IMR-90 (cell line): ENCODE data around the gene ANO9.

Experiments
- BHLHE40 ChIP-seq: fragments of 150-350 bp; IDR thresholded peaks from 2 replicates; pipeline ENCODE4 v1.6.1; 2016; ENCODE audit warnings: mild to moderate bottlenecking, low read depth, low read length
- USF2 ChIP-seq: fragments of 150-350 bp; IDR thresholded peaks from 2 replicates; pipeline ENCODE4 v1.6.1; 2017; ENCODE audit warnings: mild to moderate bottlenecking, antibody characterized with exemption, low read length, low read depth
- TF ChIP-seq, protein P1 (sequence below): conservative IDR thresholded peaks from 2 replicates; pipeline ENCODE4 v1.5.1; 2012; ENCODE audit warnings: mild to moderate bottlenecking, low read depth, low read length, improper control_type of control experiment

- TF ChIP-seq, protein P1, sequence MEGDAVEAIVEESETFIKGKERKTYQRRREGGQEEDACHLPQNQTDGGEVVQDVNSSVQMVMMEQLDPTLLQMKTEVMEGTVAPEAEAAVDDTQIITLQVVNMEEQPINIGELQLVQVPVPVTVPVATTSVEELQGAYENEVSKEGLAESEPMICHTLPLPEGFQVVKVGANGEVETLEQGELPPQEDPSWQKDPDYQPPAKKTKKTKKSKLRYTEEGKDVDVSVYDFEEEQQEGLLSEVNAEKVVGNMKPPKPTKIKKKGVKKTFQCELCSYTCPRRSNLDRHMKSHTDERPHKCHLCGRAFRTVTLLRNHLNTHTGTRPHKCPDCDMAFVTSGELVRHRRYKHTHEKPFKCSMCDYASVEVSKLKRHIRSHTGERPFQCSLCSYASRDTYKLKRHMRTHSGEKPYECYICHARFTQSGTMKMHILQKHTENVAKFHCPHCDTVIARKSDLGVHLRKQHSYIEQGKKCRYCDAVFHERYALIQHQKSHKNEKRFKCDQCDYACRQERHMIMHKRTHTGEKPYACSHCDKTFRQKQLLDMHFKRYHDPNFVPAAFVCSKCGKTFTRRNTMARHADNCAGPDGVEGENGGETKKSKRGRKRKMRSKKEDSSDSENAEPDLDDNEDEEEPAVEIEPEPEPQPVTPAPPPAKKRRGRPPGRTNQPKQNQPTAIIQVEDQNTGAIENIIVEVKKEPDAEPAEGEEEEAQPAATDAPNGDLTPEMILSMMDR, result no peak
- no peak for TF ChIP-seq BHLHE40
- TF ChIP-seq USF2, result no peak
These were observed 73.1 kb downstream of the ANO9 start for GRCh38 chr11:368414-369335.
